Fibroblast of lung (primary cell): Measurements from ENCODE around the gene MICAL3. TPM values are rescaled to one million over a fixed set of nuclear protein-coding genes. Genes with fewer than 3 reads are reported as not detected.

Experiments
- DNase-seq, 2 donors: peaks; one replicate each; pipeline versions ENCODE4 v3.0.0 to v3.0.0-alpha.2; 2010; ENCODE audit warnings: low read depth in 2 of 2
- H2AFZ ChIP-seq: 2 replicates; pipeline ENCODE4 v1.5.1; 2012; ENCODE audit warnings: low read length, control low read depth, inconsistent platforms
- H3K27ac ChIP-seq: 2 replicates; pipeline ENCODE4 v1.5.1; 2011; ENCODE audit warnings: low read length, control low read depth; ENCODE audit not compliant: insufficient read depth
- H3K27me3 ChIP-seq: 2 replicates; pipeline ENCODE4 v1.5.1; 2011; ENCODE audit warnings: mild to moderate bottlenecking, low read length; ENCODE audit not compliant: control insufficient read depth, insufficient read depth
- H3K36me3 ChIP-seq: 2 replicates; pipeline ENCODE4 v1.5.1; 2011; ENCODE audit warnings: low read length; ENCODE audit not compliant: control insufficient read depth, insufficient read depth
- H3K4me1 ChIP-seq: 2 replicates; pipeline ENCODE4 v1.5.1; 2011; ENCODE audit warnings: low read length; ENCODE audit not compliant: control insufficient read depth, insufficient read depth; ENCODE audit errors: extremely low read depth
- H3K4me2 ChIP-seq: 2 replicates; pipeline ENCODE4 v1.5.1; 2011; ENCODE audit warnings: low read length, control low read depth; ENCODE audit not compliant: insufficient read depth; ENCODE audit errors: extremely low read depth
- H3K4me3 ChIP-seq, 4 experiments: fragments of 200-600 bp in 1 of 4; sonication (generic) in 1 of 4; replicated peaks in 1 of 4; 2 replicates each; pipeline ENCODE4 v1.5.1; 2011 to 2016; ENCODE audit warnings: low read length in 4 of 4, low read depth in 3 of 4, mild to moderate bottlenecking in 3 of 4, control low read depth in 2 of 4, inconsistent platforms in 1 of 4, mixed read lengths in 1 of 4; ENCODE audit not compliant: insufficient read depth in 1 of 4; ENCODE audit errors: control extremely low read depth in 1 of 4
- H3K79me2 ChIP-seq: 2 replicates; pipeline ENCODE4 v1.5.1; 2012; ENCODE audit warnings: mild to moderate bottlenecking, low read length, inconsistent platforms; ENCODE audit not compliant: control insufficient read depth, insufficient read depth
- H3K9ac ChIP-seq: 2 replicates; pipeline ENCODE4 v1.5.1; 2011; ENCODE audit warnings: mild to moderate bottlenecking, low read length, control low read depth; ENCODE audit not compliant: insufficient read depth
- H3K9me3 ChIP-seq: 2 replicates; pipeline ENCODE4 v1.5.1; 2012; ENCODE audit warnings: low read depth, low read length; ENCODE audit not compliant: control insufficient read depth, insufficient read depth
- H4K20me1 ChIP-seq: 2 replicates; pipeline ENCODE4 v1.5.1; 2011; ENCODE audit warnings: low read length; ENCODE audit not compliant: control insufficient read depth, insufficient read depth; ENCODE audit errors: extremely low read depth
- CTCF ChIP-seq, 2 donors: IDR thresholded peaks in 1 of 2; conservative IDR thresholded peaks in 1 of 2; 1 replicate in 1 of 2; 2 replicates in 1 of 2; pipeline ENCODE4 v1.5.1; 2011 to 2012; ENCODE audit warnings: low read length in 2 of 2, control low read depth in 1 of 2, inconsistent platforms in 1 of 2, low read depth in 1 of 2, mild to moderate bottlenecking in 1 of 2
- EZH2 ChIP-seq: IDR thresholded peaks from 2 replicates; pipeline ENCODE4 v1.5.1; 2012; ENCODE audit warnings: low read length, control low read depth, mild to moderate bottlenecking; ENCODE audit errors: missing control alignments
- polyA plus RNA-seq, 2 donors: library from polyadenylated mRNA; depleted of rRNA in 1 of 2; stranded (reverse) in 1 of 2; unstranded in 1 of 2; fragments of >200 nt; gene quantifications; 2 replicates each; pipeline ENCODE4 v1.2.1, GENCODE V29; 2011 to 2012; ENCODE audit warnings: missing spikeins in 1 of 2
- total RNA-seq: library from RNA; depleted of rRNA; stranded (reverse); fragments of >200 nt; gene quantifications from 2 replicates; pipeline ENCODE4 v1.2.1, GENCODE V29; 2014

Gene MICAL3
- total and polyA plus RNA-seq, 2 donors (not counting 1 experiment from before 2014, with no cell fraction given), result 10.8 to 22.6 TPM

- Histone ChIP-seq H3K9ac (no peak overlapping the region), H3K4me2 (peak overlapping the region; percentile 78), H3K4me3 (no peak overlapping the region)
Measured at GRCh38 chr22:18032455-18033101, 8.2 kb upstream of the MICAL3 start.

GRCh38 chr22:18031695-18032454 is 7.5 kb upstream of the MICAL3 start:
- Histone ChIP-seq H3K4me2 (peak overlapping the region; percentile 78), H4K20me1 (no peaks in the 10 kb centered on the region), H3K27ac (peak overlapping the region; percentile 77), H3K9me3 (no peaks in the 10 kb centered on the region), H3K9ac (no peak overlapping the region), H3K4me1 (peaks cover 17% of the 10 kb centered on the region), H3K4me3 (no peak overlapping the region), H3K36me3 (no peaks in the 10 kb centered on the region), H3K79me2 (no peaks in the 10 kb centered on the region), H2AFZ (no peak overlapping the region), H3K27me3 (no peaks in the 10 kb centered on the region)
- DNase-seq, result peak; percentile 82 to 96
- TF ChIP-seq EZH2, result no peak
- TF ChIP-seq CTCF (conservative IDR thresholded peaks at IDR 0.05 in 1 of 2, IDR thresholded peaks at IDR 0.05 in 1 of 2; ENCODE audit: low read depth in 1 of 2, low read length in 2 of 2), result no peak

More at GRCh38 chr22:18032455-18033101, 8.2 kb upstream of the MICAL3 start:
- Histone ChIP-seq H3K4me1 (peaks cover 17% of the 10 kb centered on the region), H3K27ac (peak overlapping the region; percentile 77), H3K9me3 (no peaks in the 10 kb centered on the region), H3K79me2 (no peaks in the 10 kb centered on the region), H3K27me3 (no peaks in the 10 kb centered on the region), H4K20me1 (no peaks in the 10 kb centered on the region), H3K36me3 (no peaks in the 10 kb centered on the region), H2AFZ (no peak overlapping the region)
- TF ChIP-seq CTCF (conservative IDR thresholded peaks at IDR 0.05 in 1 of 2, IDR thresholded peaks at IDR 0.05 in 1 of 2; ENCODE audit: low read depth in 1 of 2, low read length in 2 of 2), result no peak
- no peak for TF ChIP-seq EZH2
- DNase-seq, result peak; percentile 55 to 89

GRCh38 chr22:18029686-18030267 is 5.4 kb upstream of the MICAL3 start:
- Histone ChIP-seq H3K27ac (no peak overlapping the region), H3K4me3 (no peak overlapping the region), H3K4me1 (peaks cover 17% of the 10 kb centered on the region), H3K9ac (no peak overlapping the region), H4K20me1 (no peaks in the 10 kb centered on the region), H3K27me3 (no peaks in the 10 kb centered on the region), H2AFZ (no peak overlapping the region), H3K79me2 (no peaks in the 10 kb centered on the region), H3K36me3 (no peaks in the 10 kb centered on the region), H3K4me2 (no peak overlapping the region), H3K9me3 (no peaks in the 10 kb centered on the region)
- DNase-seq, result no peak
- no peak for TF ChIP-seq EZH2
- TF ChIP-seq CTCF (conservative IDR thresholded peaks at IDR 0.05 in 1 of 2, IDR thresholded peaks at IDR 0.05 in 1 of 2; ENCODE audit: low read depth in 1 of 2, low read length in 2 of 2), result no peak
